ELR (cell line): Measurements from ENCODE around the gene CSDE1.

Source experiments
- DNase-seq: peaks from one replicate; pipeline ENCODE4 v3.0.0-alpha.2; 2015; ENCODE audit warnings: low read depth

CSDE1 gene

GRCh38 chr1:114701931-114702330, 55.9 kb downstream of the CSDE1 start:
- no peak for DNase-seq

DNA sequence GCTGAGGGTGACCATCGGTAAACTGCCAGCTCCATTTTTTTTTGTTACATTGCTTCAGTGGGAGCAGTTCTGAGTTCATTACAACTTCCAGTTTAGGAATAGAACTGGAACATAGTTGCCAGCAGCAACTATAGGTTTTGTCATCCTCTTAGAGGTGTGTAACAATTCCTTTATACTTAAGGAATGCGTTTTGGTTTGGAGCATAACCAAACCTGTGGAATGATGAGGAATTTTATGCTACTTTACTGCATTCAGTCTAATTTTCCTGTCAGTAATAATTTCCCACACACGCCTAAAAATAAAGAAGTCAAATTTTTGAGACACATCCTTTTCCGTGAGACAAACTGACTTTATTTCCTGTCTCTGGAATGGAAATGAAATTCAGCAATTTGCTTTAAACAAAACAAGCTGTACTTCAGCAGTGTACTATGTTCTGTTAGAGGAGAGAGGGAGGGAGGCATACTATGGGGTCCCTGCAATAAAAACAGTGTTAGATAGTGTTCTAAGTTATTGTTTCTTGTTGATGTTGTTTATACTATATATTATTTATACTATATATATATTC, 57.7 kb downstream of the CSDE1 start:
- DNase-seq = no peak

- DNase-seq = no peak
Observed at GRCh38 chr1:114696810-114697209, 61.0 kb downstream of the CSDE1 start.

- DNase-seq = peak; percentile 57
Observed at GRCh38 chr1:114695430-114696058, 62.2 kb downstream of the CSDE1 start, which contains the start of gene AMPD1. Gene AMPD1, minus strand, starts transcription at chr1:114695546. Its CDS starts 75 bp downstream, at chr1:114695471.

DNA sequence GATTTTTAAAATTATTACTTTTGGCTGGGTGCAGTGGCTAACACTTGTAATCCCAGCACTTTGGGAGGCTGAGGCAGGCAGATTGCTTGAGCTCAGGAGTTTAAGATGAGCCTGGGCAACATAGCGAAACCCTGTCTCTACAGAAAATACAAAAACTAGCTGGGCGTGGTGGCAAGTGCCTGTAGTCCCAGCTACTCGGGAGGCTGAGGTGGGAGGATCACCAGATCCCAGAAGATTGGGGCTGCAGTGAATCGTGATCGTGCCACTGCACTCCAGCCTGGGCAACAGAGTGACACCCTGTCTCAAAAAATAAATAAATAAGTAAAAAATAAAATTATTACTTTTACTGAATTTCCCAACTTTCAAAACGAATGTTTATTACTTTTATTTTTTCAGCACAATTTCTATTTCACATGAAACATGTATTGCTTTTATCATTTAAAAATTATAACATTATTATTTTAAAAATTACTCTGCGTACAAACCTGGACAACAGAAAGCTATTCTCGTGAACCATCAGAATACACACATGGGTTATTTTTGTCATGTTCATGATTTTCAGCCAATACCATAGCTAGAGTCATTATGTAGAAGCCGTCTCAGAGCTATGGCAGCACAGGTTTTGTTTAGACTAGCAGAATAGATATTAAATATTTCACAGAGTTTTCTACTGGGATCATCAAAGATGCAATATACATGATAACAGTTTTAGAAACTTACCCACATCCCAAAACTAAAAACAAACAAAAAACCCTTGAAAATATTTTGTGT, 63.1 kb downstream of the CSDE1 start:
- no peak for DNase-seq

DNA sequence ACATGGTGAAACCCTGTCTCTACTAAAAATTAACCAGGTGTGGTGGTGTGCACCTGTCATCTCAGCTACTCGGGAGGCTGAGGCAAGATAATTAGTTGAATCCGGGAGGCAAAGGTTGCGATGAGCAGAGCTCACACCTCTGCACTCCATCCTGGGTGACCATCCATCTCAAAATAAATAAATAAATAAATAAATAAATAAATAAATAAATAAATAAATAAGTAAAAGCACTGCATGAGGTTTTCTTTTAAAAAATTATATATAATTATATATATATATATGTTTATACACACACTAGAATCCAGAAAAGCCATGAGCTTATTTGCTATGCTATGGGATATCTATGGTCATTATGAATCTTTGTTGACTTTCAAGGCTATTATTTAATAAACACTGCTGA, 64.8 kb downstream of the CSDE1 start:
- no peak for DNase-seq

GRCh38 chr1:114691061-114691460, 66.7 kb downstream of the CSDE1 start:
- DNase-seq = no peak

- no peak for DNase-seq
Observed at GRCh38 chr1:114690148-114690547, 67.6 kb downstream of the CSDE1 start.

- no peak for DNase-seq
Observed at GRCh38 chr1:114688526-114688925, 69.3 kb downstream of the CSDE1 start.

GRCh38 chr1:114685851-114686250, 71.9 kb downstream of the CSDE1 start:
- DNase-seq = no peak

GRCh38 chr1:114677691-114678090, 80.1 kb downstream of the CSDE1 start:
- no peak for DNase-seq

DNA sequence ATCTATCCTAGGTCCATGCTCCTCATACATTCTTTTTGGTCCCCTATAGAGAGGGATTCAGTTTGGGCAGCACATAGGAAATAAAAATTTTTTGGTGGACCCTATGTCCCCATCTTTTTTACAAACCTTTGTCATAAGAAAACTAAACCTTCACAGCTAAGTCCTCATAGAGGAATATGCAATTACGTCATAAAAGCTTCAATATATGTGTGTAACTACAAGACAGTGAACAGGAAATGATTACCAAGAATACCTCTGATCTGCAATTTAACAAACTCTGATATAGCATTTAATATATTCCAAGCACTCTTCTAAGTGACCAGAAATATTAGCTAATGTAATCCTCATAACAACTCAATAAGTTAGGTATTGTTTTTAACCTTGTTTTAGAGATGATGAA, 81.7 kb downstream of the CSDE1 start:
- no peak for DNase-seq

- no peak for DNase-seq
Observed at GRCh38 chr1:114671939-114672275, 85.9 kb downstream of the CSDE1 start.

- peak; percentile 56 for DNase-seq
Observed at GRCh38 chr1:114671011-114671938, 86.5 kb downstream of the CSDE1 start.

DNA sequence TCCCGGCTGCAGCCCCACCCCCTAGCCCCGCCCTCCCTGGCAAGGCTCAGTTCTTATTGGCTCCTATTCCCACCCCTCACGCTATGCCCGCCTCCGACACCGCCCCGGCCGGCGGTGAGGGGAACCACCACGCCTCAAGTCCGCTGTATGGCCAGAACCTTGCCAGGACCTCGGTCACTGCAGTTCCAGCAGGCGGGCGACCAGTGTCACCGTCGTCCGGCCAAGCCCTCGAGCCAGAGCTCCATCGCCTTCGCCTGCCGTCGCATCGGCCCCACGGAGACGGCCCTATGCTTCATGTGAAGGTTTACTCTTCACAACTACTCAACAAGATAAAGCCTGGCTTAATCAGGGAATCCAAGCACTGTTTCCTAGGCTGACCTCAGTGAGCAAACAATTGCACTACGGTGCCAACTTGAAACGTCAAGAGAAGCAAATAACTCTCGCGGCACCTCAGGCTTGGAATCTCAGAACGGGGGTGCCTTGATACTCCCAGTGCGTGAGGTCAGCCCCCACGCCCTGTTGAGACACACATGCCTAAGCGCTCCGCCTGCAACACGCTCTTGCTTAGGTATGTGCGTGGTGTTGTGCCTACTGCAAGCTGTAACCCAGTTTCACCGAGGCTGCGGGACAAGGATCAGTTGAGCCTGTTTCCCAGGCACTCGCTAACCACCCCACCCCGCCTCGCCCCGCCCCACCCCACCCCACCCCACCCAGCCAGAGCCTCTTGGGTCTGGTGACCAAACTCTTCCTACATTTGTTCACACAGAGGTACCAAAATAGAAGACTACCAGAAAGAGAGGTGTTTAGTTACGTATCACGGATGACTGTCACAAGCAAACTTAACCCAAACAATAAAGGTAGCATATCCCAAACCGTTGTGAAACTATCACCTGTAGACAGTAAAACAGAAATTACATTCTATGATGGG, 87.4 kb downstream of the CSDE1 start:
- peak; percentile 93 for DNase-seq

DNA sequence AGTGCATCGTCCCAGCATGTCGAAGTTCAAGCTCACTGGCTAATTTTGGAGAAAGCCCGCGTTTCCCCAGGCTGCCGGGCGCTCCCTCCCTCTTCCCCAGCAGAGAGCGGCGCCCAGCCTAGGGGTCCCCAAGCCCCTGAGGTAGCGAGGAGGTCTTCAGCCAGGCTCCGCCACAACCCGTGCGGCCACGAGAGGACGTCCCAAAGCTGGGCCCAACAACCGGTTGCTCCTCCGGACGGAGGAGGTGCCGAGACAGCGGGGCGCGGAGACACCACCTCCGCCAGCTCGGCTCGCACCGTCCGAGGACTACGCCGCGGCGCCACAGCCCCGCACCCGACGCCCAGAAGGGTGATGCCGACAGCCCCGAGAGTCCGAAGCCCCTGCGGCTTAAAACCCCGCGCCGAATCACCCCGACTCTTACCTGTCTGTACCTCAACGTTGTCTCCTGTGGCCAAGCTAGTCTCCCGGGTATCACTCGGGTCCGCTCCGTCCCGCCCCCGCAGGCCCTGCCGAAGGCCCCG, 88.2 kb downstream of the CSDE1 start, which contains the start of gene DENND2C:
Gene DENND2C (minus strand): TSS at position 488 of the 521 bp plus-strand sequence. CDS start 44,065 bp downstream, outside the sequence.
- DNase-seq = no peak

- peak; percentile 76 for DNase-seq
Observed at GRCh38 chr1:114668784-114669561, 88.8 kb downstream of the CSDE1 start.

DNA sequence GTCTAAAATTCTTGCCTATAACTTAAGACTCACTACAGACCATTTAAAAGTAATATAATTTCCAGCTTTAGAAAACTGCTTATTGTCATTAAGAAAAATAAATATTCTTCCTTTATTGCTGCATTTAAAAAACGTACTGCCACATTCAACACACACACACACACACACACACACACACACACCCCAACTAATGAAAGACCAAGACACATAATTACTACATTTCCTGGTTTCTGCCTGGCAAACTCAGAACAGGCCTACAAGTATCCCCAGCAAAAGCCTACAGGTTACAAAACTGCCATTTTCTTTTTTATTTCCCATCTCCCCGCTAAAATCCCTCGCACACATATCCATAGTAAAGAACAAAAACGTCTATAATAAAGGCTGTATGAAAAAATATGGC, 89.4 kb downstream of the CSDE1 start:
- no peak for DNase-seq

DNA sequence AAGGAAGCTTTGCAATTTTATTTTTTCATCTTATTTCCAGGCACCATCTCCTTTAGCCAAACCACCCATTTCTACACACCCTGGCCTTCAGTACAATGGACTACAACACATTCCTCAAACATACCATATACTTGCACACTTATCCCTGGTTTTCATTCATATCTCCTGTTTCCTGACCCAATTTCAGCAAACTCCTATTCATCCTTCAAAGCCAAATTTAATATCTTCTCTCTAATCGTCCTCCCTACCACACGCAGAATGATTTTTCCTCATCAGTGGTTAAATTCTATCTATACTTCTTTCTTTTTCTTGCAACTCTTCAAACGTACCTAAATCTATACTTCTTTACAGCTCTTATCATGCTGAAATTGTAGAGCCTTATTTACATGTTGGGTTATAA, 90.8 kb downstream of the CSDE1 start:
- no peak for DNase-seq
